Karpas-422 (cell line): ENCODE results near the gene NR1I2. TPM values are rescaled to one million over a fixed set of nuclear protein-coding genes. Genes with fewer than 3 reads are reported as not detected.
A peak's percentile ranks its signal among the peaks of the same experiment; 100 is the strongest.

Experiments
- DNase-seq: peaks from one replicate; pipeline ENCODE4 v3.0.0-alpha.2; 2015
- H2AFZ ChIP-seq: fragments of 200-600 bp; sonication (generic); 2 replicates; pipeline ENCODE4 v1.6.1; 2014; ENCODE audit warnings: antibody characterized with exemption, low read length, mixed read lengths
- H3K27ac ChIP-seq: fragments of 200-600 bp; sonication (generic); 2 replicates; pipeline ENCODE4 v1.5.1; 2014; ENCODE audit warnings: mild to moderate bottlenecking, low read length, moderate library complexity
- H3K27me3 ChIP-seq: fragments of 200-600 bp; sonication (generic); 2 replicates; pipeline ENCODE4 v1.6.1; 2014; ENCODE audit warnings: low read length, mixed read lengths
- H3K36me3 ChIP-seq: fragments of 200-600 bp; sonication (generic); 2 replicates; pipeline ENCODE4 v1.6.1; 2014; ENCODE audit warnings: low read length, mixed read lengths; ENCODE audit not compliant: insufficient read depth
- H3K4me1 ChIP-seq: fragments of 200-600 bp; sonication (generic); 2 replicates; pipeline ENCODE4 v1.6.1; 2014; ENCODE audit warnings: mild to moderate bottlenecking, low read length, mixed read lengths
- H3K4me2 ChIP-seq: fragments of 200-600 bp; sonication (generic); 2 replicates; pipeline ENCODE4 v1.6.1; 2014; ENCODE audit warnings: low read length, low read depth, mild to moderate bottlenecking; ENCODE audit not compliant: poor library complexity, severe bottlenecking
- H3K4me3 ChIP-seq: fragments of 200-600 bp; sonication (generic); 2 replicates; pipeline ENCODE4 v1.5.1; 2014; ENCODE audit warnings: mild to moderate bottlenecking, antibody characterized with exemption, low read length, mixed read lengths
- H3K79me2 ChIP-seq: fragments of 200-600 bp; sonication (generic); 2 replicates; pipeline ENCODE4 v1.6.1; 2014; ENCODE audit warnings: mild to moderate bottlenecking, low read length, mixed read lengths
- H3K9ac ChIP-seq: fragments of 200-600 bp; sonication (generic); 2 replicates; pipeline ENCODE4 v1.6.0; 2014; ENCODE audit warnings: low read length
- H3K9me2 ChIP-seq: fragments of 200-600 bp; sonication (generic), shearing (Covaris generic); replicated peaks from 2 replicates; pipeline ENCODE4 v1.6.0; 2014; ENCODE audit warnings: mild to moderate bottlenecking, low read length, moderate library complexity; ENCODE audit not compliant: insufficient read depth
- H3K9me3 ChIP-seq: fragments of 300-700, 200-600 bp; sonication (generic); 2 replicates; pipeline ENCODE4 v1.6.1; 2014; ENCODE audit warnings: low read length, mixed read lengths
- H4K20me1 ChIP-seq: fragments of 200-600 bp; sonication (generic); 2 replicates; pipeline ENCODE4 v1.6.1; 2014; ENCODE audit warnings: mild to moderate bottlenecking, antibody characterized with exemption, low read length, low read depth; ENCODE audit not compliant: insufficient read depth
- total RNA-seq: library from RNA; depleted of rRNA; stranded (reverse); fragments of >200 nt; shearing (Covaris generic); gene quantifications from 2 replicates; pipeline ENCODE4 v1.2.3, GENCODE V29; 2014; ENCODE audit warnings: low replicate concordance

Gene NR1I2
- total RNA-seq, 1 experiment from 2014 or later: 3.8 TPM

GRCh38 chr3:119796785-119797184 lies 14.9 kb downstream of the NR1I2 start:
- no peak overlapping the region for H3K27ac ChIP-seq
- H3K9ac ChIP-seq: no peak overlapping the region
- no peaks in the 10 kb centered on the region for H4K20me1 ChIP-seq
- H3K4me3 ChIP-seq: no peak overlapping the region
- H3K79me2 ChIP-seq: no peaks in the 10 kb centered on the region
- H3K9me3 ChIP-seq: no peaks in the 10 kb centered on the region
- H2AFZ ChIP-seq: no peak overlapping the region
- H3K4me2 ChIP-seq: no peak overlapping the region
- no peaks in the 10 kb centered on the region for H3K9me2 ChIP-seq
- DNase-seq: no peak
- no peaks in the 10 kb centered on the region for H3K36me3 ChIP-seq
- no peaks in the 10 kb centered on the region for H3K27me3 ChIP-seq
- H3K4me1 ChIP-seq: no peaks in the 10 kb centered on the region

DNA sequence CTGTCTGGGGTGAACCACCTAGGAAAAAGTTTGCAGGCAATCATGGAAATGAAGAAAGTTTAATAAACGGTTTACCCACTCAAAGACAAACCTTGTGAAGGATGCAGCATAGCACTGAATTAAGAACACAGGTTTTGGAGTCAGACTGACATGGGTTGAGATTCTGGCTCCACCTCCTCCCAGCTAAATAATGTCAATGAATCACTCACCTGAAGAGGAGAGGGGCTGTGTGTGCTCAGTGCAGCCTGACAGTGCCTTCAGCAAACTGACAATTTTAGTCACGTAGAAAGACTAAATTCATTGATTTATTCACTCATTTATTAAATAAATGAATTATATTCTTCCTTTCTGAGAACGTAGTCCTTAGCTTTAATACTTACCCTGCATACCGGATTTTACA lies 18.9 kb downstream of the NR1I2 start:
- Histone ChIP-seq H3K4me2 (no peak overlapping the region), H3K9ac (no peak overlapping the region), H3K9me3 (no peaks in the 10 kb centered on the region), H2AFZ (no peak overlapping the region), H3K27ac (no peak overlapping the region), H3K4me1 (no peaks in the 10 kb centered on the region), H3K9me2 (no peaks in the 10 kb centered on the region), H3K36me3 (no peaks in the 10 kb centered on the region), H4K20me1 (no peaks in the 10 kb centered on the region), H3K27me3 (no peaks in the 10 kb centered on the region), H3K4me3 (no peak overlapping the region), H3K79me2 (no peaks in the 10 kb centered on the region)
- DNase-seq: no peak

DNA sequence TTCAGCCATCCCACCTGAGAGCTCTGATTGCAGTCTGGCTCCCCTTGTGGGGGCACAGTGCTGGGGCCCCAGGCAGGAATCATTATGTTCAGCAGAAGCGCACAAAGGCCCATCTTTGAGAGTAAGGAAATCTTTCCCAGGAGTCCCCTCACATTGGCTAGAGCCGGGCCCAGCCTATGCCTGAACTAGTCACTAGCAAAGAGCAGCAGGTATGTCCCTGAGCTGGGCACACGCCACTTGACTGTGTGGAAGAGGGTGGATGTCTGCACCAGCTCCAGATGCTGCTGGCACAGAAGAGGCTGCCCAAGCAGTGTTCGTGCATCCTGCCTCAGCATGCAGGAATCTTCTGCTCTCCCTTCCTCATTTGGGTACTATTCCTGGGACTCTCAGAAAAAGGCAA lies 26.3 kb downstream of the NR1I2 start:
- H3K27me3 ChIP-seq: no peaks in the 10 kb centered on the region
- no peaks in the 10 kb centered on the region for H3K9me3 ChIP-seq
- no peaks in the 10 kb centered on the region for H3K79me2 ChIP-seq
- H3K9me2 ChIP-seq: no peaks in the 10 kb centered on the region
- H3K4me3 ChIP-seq: no peak overlapping the region
- H3K9ac ChIP-seq: no peak overlapping the region
- no peaks in the 10 kb centered on the region for H4K20me1 ChIP-seq
- DNase-seq: no peak
- H3K36me3 ChIP-seq: no peaks in the 10 kb centered on the region
- H2AFZ ChIP-seq: no peak overlapping the region
- H3K4me2 ChIP-seq: no peak overlapping the region
- H3K4me1 ChIP-seq: peaks cover 18% of the 10 kb centered on the region
- H3K27ac ChIP-seq: no peak overlapping the region

GRCh38 chr3:119808843-119809242 lies 26.9 kb downstream of the NR1I2 start:
- no peak overlapping the region for H3K27ac ChIP-seq
- no peak overlapping the region for H3K9ac ChIP-seq
- no peaks in the 10 kb centered on the region for H3K9me2 ChIP-seq
- no peaks in the 10 kb centered on the region for H3K9me3 ChIP-seq
- no peaks in the 10 kb centered on the region for H3K79me2 ChIP-seq
- no peak overlapping the region for H2AFZ ChIP-seq
- no peaks in the 10 kb centered on the region for H3K27me3 ChIP-seq
- H3K4me2 ChIP-seq: no peak overlapping the region
- no peaks in the 10 kb centered on the region for H3K36me3 ChIP-seq
- peaks cover 18% of the 10 kb centered on the region for H3K4me1 ChIP-seq
- H3K4me3 ChIP-seq: no peak overlapping the region
- no peak for DNase-seq
- no peaks in the 10 kb centered on the region for H4K20me1 ChIP-seq

GRCh38 chr3:119809249-119810017 lies 27.5 kb downstream of the NR1I2 start:
- no peaks in the 10 kb centered on the region for H3K9me2 ChIP-seq
- peak overlapping the region; percentile 80 for H3K4me2 ChIP-seq
- peak; percentile 49 for DNase-seq
- H3K4me1 ChIP-seq: peaks cover 18% of the 10 kb centered on the region
- peak overlapping the region; percentile 94 for H2AFZ ChIP-seq
- no peaks in the 10 kb centered on the region for H3K9me3 ChIP-seq
- H3K79me2 ChIP-seq: no peaks in the 10 kb centered on the region
- no peaks in the 10 kb centered on the region for H3K27me3 ChIP-seq
- peak overlapping the region; percentile 72 for H3K9ac ChIP-seq
- H4K20me1 ChIP-seq: no peaks in the 10 kb centered on the region
- H3K36me3 ChIP-seq: no peaks in the 10 kb centered on the region
- no peak overlapping the region for H3K27ac ChIP-seq
- peak overlapping the region; percentile 68 for H3K4me3 ChIP-seq

GRCh38 chr3:119810018-119810435 lies 28.1 kb downstream of the NR1I2 start:
- no peaks in the 10 kb centered on the region for H4K20me1 ChIP-seq
- H3K4me3 ChIP-seq: peak overlapping the region; percentile 68
- no peaks in the 10 kb centered on the region for H3K9me2 ChIP-seq
- no peaks in the 10 kb centered on the region for H3K79me2 ChIP-seq
- no peaks in the 10 kb centered on the region for H3K27me3 ChIP-seq
- peaks cover 18% of the 10 kb centered on the region for H3K4me1 ChIP-seq
- H2AFZ ChIP-seq: peak overlapping the region; percentile 94
- no peaks in the 10 kb centered on the region for H3K9me3 ChIP-seq
- peak; percentile 90 for DNase-seq
- peak overlapping the region; percentile 72 for H3K9ac ChIP-seq
- H3K36me3 ChIP-seq: no peaks in the 10 kb centered on the region
- H3K27ac ChIP-seq: no peak overlapping the region
- peak overlapping the region; percentile 80 for H3K4me2 ChIP-seq

GRCh38 chr3:119812491-119813058 lies 30.7 kb downstream of the NR1I2 start:
- H3K79me2 ChIP-seq: no peaks in the 10 kb centered on the region
- H3K27ac ChIP-seq: no peak overlapping the region
- no peak overlapping the region for H3K9ac ChIP-seq
- H3K36me3 ChIP-seq: no peaks in the 10 kb centered on the region
- H3K4me2 ChIP-seq: no peak overlapping the region
- H3K27me3 ChIP-seq: no peaks in the 10 kb centered on the region
- H3K9me2 ChIP-seq: no peaks in the 10 kb centered on the region
- no peak overlapping the region for H2AFZ ChIP-seq
- DNase-seq: no peak
- no peaks in the 10 kb centered on the region for H4K20me1 ChIP-seq
- H3K4me1 ChIP-seq: peaks cover 18% of the 10 kb centered on the region
- H3K9me3 ChIP-seq: no peaks in the 10 kb centered on the region
- no peak overlapping the region for H3K4me3 ChIP-seq

GRCh38 chr3:119815716-119816115 lies 33.8 kb downstream of the NR1I2 start:
- no peak overlapping the region for H3K4me3 ChIP-seq
- no peaks in the 10 kb centered on the region for H3K9me3 ChIP-seq
- H3K9ac ChIP-seq: no peak overlapping the region
- no peaks in the 10 kb centered on the region for H3K27me3 ChIP-seq
- H2AFZ ChIP-seq: no peak overlapping the region
- no peaks in the 10 kb centered on the region for H4K20me1 ChIP-seq
- H3K4me1 ChIP-seq: peaks cover 5% of the 10 kb centered on the region
- H3K9me2 ChIP-seq: no peaks in the 10 kb centered on the region
- H3K4me2 ChIP-seq: no peak overlapping the region
- H3K79me2 ChIP-seq: no peaks in the 10 kb centered on the region
- DNase-seq: no peak
- H3K27ac ChIP-seq: no peak overlapping the region
- H3K36me3 ChIP-seq: no peaks in the 10 kb centered on the region
